Ascending aorta (tissue), 2 donors: ENCODE measurements around the gene VWA1. TPM values are rescaled to one million over a fixed set of nuclear protein-coding genes. Genes with fewer than 3 reads are reported as not detected.
"Not testable (repeated sequence)": the region's sequence is repeated elsewhere in the genome, so short reads cannot be mapped to it uniquely, and the experiment has no call there.

Experiments
- DNase-seq, 2 donors: peaks; one replicate each; pipeline ENCODE4 v3.0.0-alpha.2; 2019; ENCODE audit warnings: low spot score in 2 of 2
- H3K27ac ChIP-seq, 2 donors: fragments of 200-600 bp; sonication (generic); one replicate each; pipeline ENCODE4 v1.5.1; 2016 to 2017; ENCODE audit warnings: mild to moderate bottlenecking in 1 of 2
- H3K27me3 ChIP-seq: fragments of 200-600 bp; sonication (generic); one replicate; pipeline ENCODE4 v1.5.1; 2017
- H3K36me3 ChIP-seq, 2 donors: fragments of 200-600 bp; sonication (generic); one replicate each; pipeline ENCODE4 v1.5.1; 2016
- H3K4me1 ChIP-seq, 2 donors: fragments of 200-600 bp; sonication (generic); one replicate each; pipeline ENCODE4 v1.5.1; 2016 to 2017; ENCODE audit warnings: mild to moderate bottlenecking in 1 of 2
- H3K4me3 ChIP-seq, 2 donors: fragments of 200-600 bp; sonication (generic); one replicate each; pipeline ENCODE4 v1.5.1; 2016 to 2017; ENCODE audit warnings: mild to moderate bottlenecking in 1 of 2
- H3K9me3 ChIP-seq, 2 donors: fragments of 200-600 bp; sonication (generic); one replicate each; pipeline ENCODE4 v1.5.1; 2016
- intact Hi-C: fragments of 100-400 bp; cut with DNase I; formaldehyde crosslinking; loops from one replicate; pipeline ENCODE4 v1.15.1; 2023
- total RNA-seq: library from RNA; depleted of rRNA; stranded (reverse); fragments of >200 nt; gene quantifications from one replicate; pipeline ENCODE4 v1.1.0, GENCODE V29; 2016
- TF ChIP-seq, protein P1 (sequence below), 3 experiments: fragments of 200-600 bp in 2 of 3; fragments of 450-650 bp in 1 of 3; sonication (generic) in 2 of 3; IDR thresholded peaks; one replicate each; pipeline ENCODE4 v1.5.1; 2016 to 2019; ENCODE audit warnings: antibody characterized with exemption in 3 of 3, mild to moderate bottlenecking in 1 of 3, moderate library complexity in 1 of 3

Gene VWA1
- total RNA-seq, 1 donor from 2014 or later, result 79.0 TPM

DNA sequence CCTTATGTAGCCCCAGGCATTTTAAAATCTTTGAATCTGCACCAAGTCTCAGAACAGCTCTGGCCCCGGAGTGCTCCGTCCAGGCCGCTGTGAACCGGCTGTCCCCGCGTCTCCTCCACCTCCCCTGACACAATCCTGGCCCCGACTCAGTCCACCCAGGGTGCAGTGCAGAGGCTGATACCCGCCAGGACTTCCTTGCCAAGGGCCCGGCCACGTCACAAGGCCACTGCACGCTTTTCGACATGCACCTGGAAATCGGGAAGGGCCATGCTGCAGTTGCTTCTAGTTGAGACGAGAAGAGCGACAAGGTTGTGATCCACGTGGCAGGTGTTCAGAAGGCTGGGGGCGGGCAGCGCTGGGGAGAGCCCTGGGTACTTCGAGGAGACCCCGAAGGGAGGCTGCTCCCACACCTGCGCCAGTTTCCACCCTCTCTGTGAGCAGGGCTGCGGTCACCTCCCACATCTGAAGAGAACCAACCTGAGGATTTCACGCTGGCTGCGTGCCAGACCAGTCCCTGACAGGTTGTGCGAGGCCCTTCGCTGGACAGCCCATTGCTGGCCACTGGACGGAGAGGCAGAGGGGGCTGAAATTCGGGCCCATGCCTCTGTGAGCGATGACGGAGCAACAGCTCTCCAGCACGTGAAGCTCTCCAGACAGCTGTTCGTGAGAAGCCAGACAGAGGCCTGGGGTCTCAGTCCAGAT is 6.7 kb downstream of the VWA1 start:
- intact Hi-C loops, result no loop called here
- H3K9me3 ChIP-seq, result no peaks in the 10 kb centered on the region
- no peaks in the 10 kb centered on the region for H3K27me3 ChIP-seq
- no peaks in the 10 kb centered on the region for H3K4me1 ChIP-seq
- no peaks in the 10 kb centered on the region for H3K36me3 ChIP-seq
- TF ChIP-seq, protein P1, sequence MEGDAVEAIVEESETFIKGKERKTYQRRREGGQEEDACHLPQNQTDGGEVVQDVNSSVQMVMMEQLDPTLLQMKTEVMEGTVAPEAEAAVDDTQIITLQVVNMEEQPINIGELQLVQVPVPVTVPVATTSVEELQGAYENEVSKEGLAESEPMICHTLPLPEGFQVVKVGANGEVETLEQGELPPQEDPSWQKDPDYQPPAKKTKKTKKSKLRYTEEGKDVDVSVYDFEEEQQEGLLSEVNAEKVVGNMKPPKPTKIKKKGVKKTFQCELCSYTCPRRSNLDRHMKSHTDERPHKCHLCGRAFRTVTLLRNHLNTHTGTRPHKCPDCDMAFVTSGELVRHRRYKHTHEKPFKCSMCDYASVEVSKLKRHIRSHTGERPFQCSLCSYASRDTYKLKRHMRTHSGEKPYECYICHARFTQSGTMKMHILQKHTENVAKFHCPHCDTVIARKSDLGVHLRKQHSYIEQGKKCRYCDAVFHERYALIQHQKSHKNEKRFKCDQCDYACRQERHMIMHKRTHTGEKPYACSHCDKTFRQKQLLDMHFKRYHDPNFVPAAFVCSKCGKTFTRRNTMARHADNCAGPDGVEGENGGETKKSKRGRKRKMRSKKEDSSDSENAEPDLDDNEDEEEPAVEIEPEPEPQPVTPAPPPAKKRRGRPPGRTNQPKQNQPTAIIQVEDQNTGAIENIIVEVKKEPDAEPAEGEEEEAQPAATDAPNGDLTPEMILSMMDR (IDR thresholded peaks at IDR 0.05), result no peak
- no peak for DNase-seq
- H3K4me3 ChIP-seq, result no peak overlapping the region
- H3K27ac ChIP-seq, result no peak overlapping the region

DNA sequence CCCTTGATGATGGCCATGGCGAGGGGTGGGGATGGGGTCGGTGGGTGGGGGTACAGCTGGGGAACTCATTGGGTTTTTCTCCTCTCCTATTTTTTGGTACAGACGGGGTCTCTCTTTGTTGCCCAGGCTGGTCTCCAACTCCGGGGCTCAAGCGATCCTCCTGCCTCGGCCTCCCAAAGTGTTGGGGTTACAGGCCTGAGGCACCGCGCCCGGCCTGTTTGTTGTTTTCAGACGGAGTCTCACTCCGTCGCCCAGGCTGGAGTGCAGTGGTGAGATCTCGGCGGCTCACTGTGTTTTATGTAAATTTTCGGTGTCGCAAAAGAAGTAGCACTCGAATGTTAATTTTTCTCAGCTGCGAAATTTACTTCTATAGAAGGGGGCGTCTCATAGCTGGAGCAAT is 11.1 kb downstream of the VWA1 start:
- H3K9me3 ChIP-seq, DNase-seq, H3K36me3 ChIP-seq, H3K4me1 ChIP-seq, H3K4me3 ChIP-seq, H3K27me3 ChIP-seq, intact Hi-C loops, H3K27ac ChIP-seq: not testable (repeated sequence)

DNA sequence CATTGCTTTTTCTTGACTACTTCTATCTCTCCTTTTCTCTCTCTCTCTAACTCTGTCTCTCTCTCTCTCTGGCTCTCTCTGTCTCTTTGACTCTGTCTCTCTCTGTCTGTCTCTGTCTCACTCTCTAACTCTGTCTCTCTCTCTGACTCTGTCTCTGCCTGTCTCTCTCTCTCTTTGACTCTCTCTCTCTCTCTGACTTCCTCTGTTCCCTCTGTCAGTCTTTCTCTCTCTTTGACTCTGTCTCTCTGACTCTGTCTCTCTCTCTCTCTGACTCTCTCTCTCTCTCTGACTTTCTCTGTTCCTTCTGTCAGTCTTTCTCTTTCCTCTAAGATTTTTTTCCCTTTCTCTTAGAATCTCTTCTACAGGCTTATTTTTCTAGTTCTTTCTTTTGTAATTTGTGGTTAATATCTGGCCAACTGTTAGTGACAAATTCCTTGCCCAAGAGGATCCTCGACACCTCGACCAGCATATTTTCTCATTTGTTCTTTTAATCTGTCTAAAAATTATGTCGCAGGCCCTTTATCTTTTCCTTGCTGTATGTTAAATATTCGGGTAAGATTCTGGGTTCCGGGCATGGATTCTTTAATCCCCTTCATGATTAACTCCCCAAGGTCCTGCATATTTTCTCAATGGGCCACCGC is 13.7 kb downstream of the VWA1 start, which contains the start of gene ATAD3C:
ATAD3C (plus strand) TSS at position 591 of the 641 bp plus-strand sequence. CDS start 995 bp downstream, outside the sequence.
- Histone ChIP-seq H3K27me3 (no peaks in the 10 kb centered on the region), H3K9me3 (no peaks in the 10 kb centered on the region), H3K36me3 (no peaks in the 10 kb centered on the region), H3K27ac (no peak within 1 kb of the TSS), H3K4me1 (no peaks in the 10 kb centered on the region), H3K4me3 (no peak within 1 kb of the TSS)
- intact Hi-C loops, result no loop called here
- TF ChIP-seq, protein P1 (IDR thresholded peaks at IDR 0.05), result no peak
- no peak for DNase-seq

DNA sequence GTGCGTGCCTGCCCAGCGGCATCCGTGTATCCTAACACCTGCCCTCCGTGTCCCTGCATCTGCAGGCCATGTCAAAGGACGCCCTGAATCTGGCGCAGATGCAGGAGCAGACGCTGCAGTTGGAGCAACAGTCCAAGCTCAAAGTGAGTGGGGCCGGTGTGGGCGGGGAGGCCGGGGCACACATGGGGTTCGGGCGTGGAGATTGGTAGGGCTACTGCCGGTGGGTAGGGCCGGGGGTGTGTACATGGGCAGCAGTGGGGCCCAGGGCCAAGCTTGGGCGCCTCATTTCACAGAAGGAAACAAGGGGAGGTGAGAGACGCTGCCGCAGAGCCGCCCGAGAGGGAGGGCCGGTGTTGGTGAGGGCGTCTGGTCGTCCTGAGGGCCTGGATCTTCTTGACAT is 15.1 kb downstream of the VWA1 start:
- DNase-seq, intact Hi-C loops, H3K9me3 ChIP-seq: not testable (repeated sequence)

DNA sequence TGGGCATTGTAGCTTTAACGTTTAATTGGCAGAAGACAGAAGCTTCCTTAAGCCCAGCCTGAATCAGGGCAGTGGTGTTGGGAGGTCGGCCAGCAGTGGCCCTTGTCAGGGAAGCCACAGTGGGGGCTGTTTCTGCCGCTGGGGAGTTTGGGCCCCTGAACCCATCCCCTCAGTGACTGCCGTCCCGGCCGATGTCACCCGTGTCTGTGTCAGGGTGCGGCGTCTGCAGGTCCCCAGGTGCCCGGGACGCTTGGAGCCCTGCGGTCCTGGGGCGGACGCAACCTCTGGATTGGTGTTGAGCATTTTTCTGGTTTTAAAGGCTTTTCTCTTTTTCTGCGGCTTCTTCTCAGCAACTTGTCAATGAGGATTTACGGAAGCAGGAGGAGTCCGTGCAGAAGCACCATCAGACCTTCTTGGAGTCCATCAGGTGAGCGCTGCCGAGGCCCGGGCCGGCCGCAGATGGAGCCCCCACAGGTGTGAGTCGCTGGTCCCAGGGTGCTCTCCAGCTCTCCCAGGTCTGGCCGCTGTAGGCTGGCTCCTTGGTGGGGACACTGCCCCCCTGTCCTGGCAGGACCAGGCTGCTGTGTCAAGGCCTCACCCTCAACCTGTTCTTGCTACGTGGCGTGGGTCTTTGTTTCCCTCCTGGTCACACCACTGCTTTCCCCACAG is 16.3 kb downstream of the VWA1 start:
- intact Hi-C loops, result no loop called here
- H3K27me3 ChIP-seq, result no peaks in the 10 kb centered on the region
- H3K9me3 ChIP-seq, result no peaks in the 10 kb centered on the region
- no peak for DNase-seq
- TF ChIP-seq, protein P1 (IDR thresholded peaks at IDR 0.05), result no peak
- H3K36me3 ChIP-seq, result no peaks in the 10 kb centered on the region
- no peaks in the 10 kb centered on the region for H3K4me1 ChIP-seq
- H3K27ac ChIP-seq, result no peak overlapping the region
- H3K4me3 ChIP-seq, result no peak overlapping the region

More for the DNA sequence above, 15.1 kb downstream of the VWA1 start:
- not testable (repeated sequence) for H3K27me3 ChIP-seq, H3K4me3 ChIP-seq, H3K36me3 ChIP-seq, H3K27ac ChIP-seq, H3K4me1 ChIP-seq

DNA sequence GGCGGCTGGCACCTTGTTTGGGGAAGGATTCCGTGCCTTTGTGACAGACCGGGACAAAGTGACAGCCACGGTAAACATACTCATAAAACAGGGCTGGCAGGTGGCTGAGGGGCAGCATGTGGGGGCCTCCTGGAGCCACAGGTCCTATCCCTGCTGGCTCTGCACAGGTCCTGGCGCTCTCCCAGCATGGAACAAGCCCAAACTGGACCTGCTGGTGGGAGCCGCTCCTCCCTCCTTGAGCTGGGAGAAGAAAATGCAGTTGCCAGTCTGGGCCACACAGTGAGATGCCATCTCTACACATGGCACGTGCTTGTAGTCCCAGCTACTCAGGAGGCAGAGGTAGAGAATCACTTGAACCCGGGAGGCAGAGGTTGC is 16.9 kb downstream of the VWA1 start:
- H3K36me3 ChIP-seq, H3K4me1 ChIP-seq, DNase-seq, H3K27ac ChIP-seq, intact Hi-C loops, H3K27me3 ChIP-seq, H3K4me3 ChIP-seq, H3K9me3 ChIP-seq: not testable (repeated sequence)

DNA sequence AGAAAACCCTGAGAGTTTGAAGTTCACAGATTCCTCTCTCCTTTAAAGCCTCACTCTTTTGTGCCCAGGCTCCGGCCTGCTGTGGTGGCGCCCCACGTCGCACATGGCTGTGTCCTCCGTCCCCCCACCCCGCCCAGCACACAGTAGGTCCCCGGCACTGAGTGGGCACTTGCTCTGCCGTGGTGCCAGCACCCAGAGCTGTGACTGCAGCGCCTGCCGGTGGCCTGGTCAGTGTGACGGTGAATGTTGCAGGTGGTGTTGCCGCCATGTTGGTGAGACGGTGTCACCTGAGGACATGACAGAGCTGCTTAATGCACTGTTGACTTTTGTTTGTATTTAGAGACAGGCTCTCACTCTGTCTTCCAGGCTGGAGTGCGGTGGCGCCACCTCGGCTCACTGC is 17.4 kb downstream of the VWA1 start:
- TF ChIP-seq, protein P1 (IDR thresholded peaks at IDR 0.05), result no peak
- Histone ChIP-seq H3K27ac (no peak overlapping the region), H3K36me3 (no peaks in the 10 kb centered on the region), H3K9me3 (no peaks in the 10 kb centered on the region), H3K27me3 (no peaks in the 10 kb centered on the region), H3K4me1 (no peaks in the 10 kb centered on the region), H3K4me3 (no peak overlapping the region)
- no peak for DNase-seq
- intact Hi-C loops, result no loop called here

DNA sequence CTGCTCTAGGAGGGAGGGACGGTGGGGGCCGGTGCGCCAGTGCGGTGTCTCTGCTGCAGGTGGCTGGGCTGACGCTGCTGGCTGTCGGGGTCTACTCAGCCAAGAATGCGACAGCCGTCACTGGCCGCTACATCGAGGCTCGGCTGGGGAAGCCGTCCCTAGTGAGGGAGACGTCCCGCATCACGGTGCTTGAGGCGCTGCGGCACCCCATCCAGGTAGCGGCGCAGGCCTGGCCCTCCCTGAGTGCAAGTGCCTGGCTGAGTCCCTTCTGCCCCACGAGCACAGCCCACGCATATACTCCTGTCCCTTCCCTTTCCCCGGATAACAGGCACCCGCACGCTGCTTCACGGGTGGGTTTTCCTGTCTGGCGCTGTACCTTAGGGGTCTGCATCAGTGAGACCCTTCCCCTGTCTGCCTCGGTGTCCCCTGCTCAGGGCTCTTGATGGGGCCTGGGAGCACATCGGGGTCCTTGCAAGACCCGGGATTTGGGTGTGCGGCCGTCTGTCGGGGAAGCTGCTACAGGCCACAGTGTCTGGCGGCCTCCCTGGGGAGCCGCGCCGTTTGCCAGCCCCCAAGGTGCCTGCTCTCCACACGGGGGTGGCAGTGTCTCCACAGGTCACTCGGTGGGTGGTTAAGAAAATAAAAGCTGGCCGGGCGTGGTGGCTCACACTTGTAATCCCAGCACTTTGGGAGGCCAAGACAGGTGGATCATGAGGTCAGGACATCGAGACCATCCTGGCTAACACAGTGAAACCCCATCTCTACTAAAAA is 19.0 kb downstream of the VWA1 start:
- H3K4me3 ChIP-seq, H3K27me3 ChIP-seq, intact Hi-C loops, H3K9me3 ChIP-seq, H3K4me1 ChIP-seq, DNase-seq, H3K27ac ChIP-seq, H3K36me3 ChIP-seq: not testable (repeated sequence)
